LNCAP (cell line): ENCODE results near the gene CCNB1IP1.

ENCODE experiments used
- TF ChIP-seq, protein P1 (sequence below): fragments of 450-650 bp; IDR thresholded peaks from 2 replicates; pipeline ENCODE4 v1.5.1; 2017; ENCODE audit warnings: mild to moderate bottlenecking

The CCNB1IP1 gene

GRCh38 chr14:20302042-20302755 lies 30.9 kb downstream of the CCNB1IP1 start:
- TF ChIP-seq, protein P1, sequence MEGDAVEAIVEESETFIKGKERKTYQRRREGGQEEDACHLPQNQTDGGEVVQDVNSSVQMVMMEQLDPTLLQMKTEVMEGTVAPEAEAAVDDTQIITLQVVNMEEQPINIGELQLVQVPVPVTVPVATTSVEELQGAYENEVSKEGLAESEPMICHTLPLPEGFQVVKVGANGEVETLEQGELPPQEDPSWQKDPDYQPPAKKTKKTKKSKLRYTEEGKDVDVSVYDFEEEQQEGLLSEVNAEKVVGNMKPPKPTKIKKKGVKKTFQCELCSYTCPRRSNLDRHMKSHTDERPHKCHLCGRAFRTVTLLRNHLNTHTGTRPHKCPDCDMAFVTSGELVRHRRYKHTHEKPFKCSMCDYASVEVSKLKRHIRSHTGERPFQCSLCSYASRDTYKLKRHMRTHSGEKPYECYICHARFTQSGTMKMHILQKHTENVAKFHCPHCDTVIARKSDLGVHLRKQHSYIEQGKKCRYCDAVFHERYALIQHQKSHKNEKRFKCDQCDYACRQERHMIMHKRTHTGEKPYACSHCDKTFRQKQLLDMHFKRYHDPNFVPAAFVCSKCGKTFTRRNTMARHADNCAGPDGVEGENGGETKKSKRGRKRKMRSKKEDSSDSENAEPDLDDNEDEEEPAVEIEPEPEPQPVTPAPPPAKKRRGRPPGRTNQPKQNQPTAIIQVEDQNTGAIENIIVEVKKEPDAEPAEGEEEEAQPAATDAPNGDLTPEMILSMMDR, result no peak

DNA sequence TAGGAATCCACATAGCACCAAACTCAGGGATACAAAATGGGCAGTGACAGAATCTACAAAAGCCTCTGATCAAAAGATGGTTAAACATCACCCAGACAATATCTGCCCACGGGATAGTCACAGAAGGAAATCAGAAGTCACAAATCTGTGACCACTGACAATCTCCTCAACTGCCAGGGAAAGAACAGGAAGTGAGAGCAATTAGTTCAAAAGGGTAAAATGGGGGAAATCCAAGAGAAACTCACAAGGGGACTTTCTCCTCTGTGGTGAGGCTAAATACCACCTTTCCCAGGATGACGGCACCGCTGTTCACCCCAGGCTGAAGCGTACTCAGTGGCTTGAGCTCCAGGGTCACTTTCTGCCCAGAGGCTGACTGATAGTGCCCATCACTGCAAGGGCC lies 38.0 kb downstream of the CCNB1IP1 start:
- TF ChIP-seq, protein P1, result no peak

DNA sequence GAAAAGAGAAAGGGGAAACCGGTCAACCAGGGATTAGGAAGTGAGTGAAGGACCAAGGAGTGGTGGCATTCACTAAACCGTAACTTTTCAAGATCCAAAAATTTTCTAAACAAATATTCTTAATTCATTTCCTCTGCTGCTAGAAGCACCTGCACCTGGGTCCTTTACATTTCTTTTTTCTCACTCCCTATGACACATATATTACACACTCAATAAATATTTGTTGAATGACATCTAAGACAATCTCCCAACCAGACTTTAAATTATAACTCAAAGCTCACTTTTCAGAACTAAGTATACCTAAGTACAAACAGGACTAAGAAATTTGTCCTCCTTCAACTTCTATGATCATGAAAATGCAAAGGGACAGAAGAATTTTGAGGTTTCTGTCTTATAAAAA lies 38.4 kb downstream of the CCNB1IP1 start:
- TF ChIP-seq, protein P1, result no peak

DNA sequence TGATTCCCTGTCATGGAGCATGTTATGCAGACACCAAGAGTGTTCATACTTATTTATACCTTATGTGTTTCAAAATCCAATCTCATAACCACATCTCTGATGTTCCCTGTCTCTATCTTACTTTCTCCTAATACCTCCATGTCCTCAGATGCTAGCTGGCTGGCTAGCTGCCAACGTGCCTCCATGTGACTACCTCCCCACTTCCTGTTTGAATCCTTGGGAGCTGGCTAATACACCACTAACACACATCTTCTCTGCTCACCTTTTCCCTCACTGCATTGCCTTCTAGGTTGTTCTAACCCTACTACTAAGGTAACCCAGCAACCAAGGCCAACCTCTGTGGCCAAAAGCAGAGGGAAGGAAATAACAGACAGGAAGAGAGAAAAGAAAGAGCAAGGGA lies 54.7 kb downstream of the CCNB1IP1 start:
- TF ChIP-seq, protein P1, result no peak

GRCh38 chr14:20277409-20277808 lies 55.7 kb downstream of the CCNB1IP1 start:
- TF ChIP-seq, protein P1, result no peak

GRCh38 chr14:20274062-20274461 lies 59.0 kb downstream of the CCNB1IP1 start:
- TF ChIP-seq, protein P1, result no peak

GRCh38 chr14:20262642-20263128 lies 70.4 kb downstream of the CCNB1IP1 start:
- TF ChIP-seq, protein P1, result no peak
